Right cardiac atrium (tissue), 5 donors: Measurements from ENCODE around the gene UBAP1L. TPM values are rescaled to one million over a fixed set of nuclear protein-coding genes. Genes with fewer than 3 reads are reported as not detected.
"Not testable (repeated sequence)": the region's sequence is repeated elsewhere in the genome, so short reads cannot be mapped to it uniquely, and the experiment has no call there.

Source experiments
- ATAC-seq, 2 donors: fragments of 200-7000 bp; cut with Tn5 transposase; one replicate each; pipeline versions ENCODE4 v1.8.0 to v1.9.1; 2020; ENCODE audit warnings: moderate library complexity in 2 of 2, mild to moderate bottlenecking in 1 of 2
- DNase-seq, 3 donors: peaks; one replicate each; pipeline ENCODE4 v3.0.0-alpha.2; 2020
- H3K27ac ChIP-seq: one replicate; pipeline ENCODE4 v1.5.1; 2013; ENCODE audit warnings: mild to moderate bottlenecking, low read length, control low read depth, moderate library complexity
- H3K27me3 ChIP-seq: one replicate; pipeline ENCODE4 v1.6.1; 2013; ENCODE audit not compliant: control insufficient read depth, insufficient read depth
- H3K4me1 ChIP-seq: one replicate; pipeline ENCODE4 v1.6.1; 2013; ENCODE audit warnings: low read length; ENCODE audit not compliant: control insufficient read depth, insufficient read depth
- H3K4me3 ChIP-seq: one replicate; pipeline ENCODE4 v1.5.1; 2013; ENCODE audit warnings: low read length, control low read depth
- H3K9me3 ChIP-seq: one replicate; pipeline ENCODE4 v1.6.1; 2013; ENCODE audit warnings: low read length; ENCODE audit not compliant: control insufficient read depth
- WGBS: extraction: QIAGEN DNeasy Blood & Tissue Kit; methylation state at CpG from one replicate; pipeline ENCODE4 v1.1.7; 2013; 5-methylcytosine and 5-hydroxymethylcytosine counted together
- intact Hi-C, 4 donors: fragments of 100-400 bp; cut with DNase I; formaldehyde crosslinking; loops; one replicate each; pipeline versions ENCODE4 v1.11.0 to v1.14.0; 2022 to 2023
- polyA plus RNA-seq: library from polyadenylated mRNA; stranded (reverse); fragments of 200-250 nt; gene quantifications from one replicate; pipeline ENCODE4 v1.2.3, GENCODE V29; 2013
- total RNA-seq, 4 donors: library from RNA; stranded (reverse); fragmentation: NEBNext Ultra II Directional; extraction: Animal tissue kit (Norgen Biotek cat#: 25700); gene quantifications; one replicate each; pipeline ENCODE4 v1.2.1, GENCODE V29; 2021
- donor health status: healthy with polysubstance abuse.
- donor health status: DM: no; HTN: yes; CAD: no.
- donor health status: DM: no; HTN: no; CAD: no.
- donor health status: DM: no; HTN: yes; CAD: no; lungs with severe emphysema.
- donor health status: DM: yes; HTN: yes; CAD: no.

The UBAP1L gene
- total and polyA plus RNA-seq, 5 donors = 1.4 to 2.5 (median 1.7) TPM

- intact Hi-C loops = loop anchor here in 1 of 4 donors (2.0 kb wide), 1 partner anchor 45 kb away; no protein-coding TSS in a partner anchor
- H3K27ac ChIP-seq = peak overlapping the region; percentile 83
Measured at GRCh38 chr15:65055201-65055870, 59.7 kb downstream of the UBAP1L start.

GRCh38 chr15:65054333-65055200 is 60.4 kb downstream of the UBAP1L start:
- Histone ChIP-seq H3K9me3 (no peaks in the 10 kb centered on the region), H3K4me3 (no peak overlapping the region), H3K27ac (peak overlapping the region; percentile 83), H3K4me1 (peaks cover 21% of the 10 kb centered on the region), H3K27me3 (no peaks in the 10 kb centered on the region)
- ATAC-seq = peak; percentile 75 to 78
- DNase-seq = peak; percentile 77 to 90 (median 90)
- intact Hi-C loops = loop anchor here (2.0 to 5.0 kb wide), 3 partner anchors 33 to 46 kb away; no protein-coding TSS in a partner anchor
- 66% methylated on average over 26 of the region's 26 CpGs for WGBS

More at GRCh38 chr15:65055201-65055870, 59.7 kb downstream of the UBAP1L start:
- H3K4me3 ChIP-seq = no peak overlapping the region
- ATAC-seq (peak; percentile 61 to 71), DNase-seq (peak in 2 of 3 donors; percentile 68 to 77)
- H3K9me3 ChIP-seq = no peaks in the 10 kb centered on the region
- 36% methylated on average over 6 of the region's 6 CpGs for WGBS
- H3K4me1 ChIP-seq = peaks cover 20% of the 10 kb centered on the region
- no peaks in the 10 kb centered on the region for H3K27me3 ChIP-seq

DNA sequence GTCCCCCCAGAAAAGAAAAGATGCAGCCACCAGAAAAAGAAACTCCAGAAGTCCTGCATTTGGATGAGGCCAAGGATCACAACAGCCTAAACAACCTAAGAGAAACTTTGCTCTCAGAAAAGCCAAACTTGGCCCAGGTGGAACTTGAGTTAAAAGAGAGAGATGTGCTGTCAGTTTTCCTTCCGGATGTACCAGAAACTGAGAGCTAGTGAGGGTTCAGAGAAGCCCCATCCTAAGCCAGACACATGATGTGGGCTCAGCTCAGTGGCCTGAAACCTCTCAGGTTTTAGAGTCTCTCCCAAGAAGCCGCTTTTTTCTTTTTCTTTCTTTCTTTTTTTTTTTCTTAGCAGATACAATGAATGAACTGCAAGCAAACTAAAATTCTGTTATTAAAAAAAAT is 62.0 kb downstream of the UBAP1L start:
- Histone ChIP-seq H3K4me3 (no peak overlapping the region), H3K4me1 (peaks cover 18% of the 10 kb centered on the region), H3K27ac (no peak overlapping the region), H3K27me3 (no peaks in the 10 kb centered on the region), H3K9me3 (no peaks in the 10 kb centered on the region)
- DNase-seq (no peak), ATAC-seq (no peak)
- intact Hi-C loops = loop anchor here in 3 of 4 donors (5.0 kb wide), 2 partner anchors 34 to 44 kb away; no protein-coding TSS in a partner anchor
- WGBS = 79% methylated on average over 2 of the region's 2 CpGs

- ATAC-seq = no peak
- DNase-seq = no peak
- Histone ChIP-seq H3K27ac (no peak overlapping the region), H3K4me1 (peaks cover 18% of the 10 kb centered on the region), H3K4me3 (no peak overlapping the region), H3K9me3 (no peaks in the 10 kb centered on the region), H3K27me3 (no peaks in the 10 kb centered on the region)
- 65% methylated on average over 2 of the region's 2 CpGs for WGBS
- intact Hi-C loops = loop anchor here in 3 of 4 donors (5.0 kb wide), 2 partner anchors 36 to 46 kb away; no protein-coding TSS in a partner anchor
Measured at GRCh38 chr15:65051266-65051665, 63.7 kb downstream of the UBAP1L start.

- intact Hi-C loops = loop anchor here in 3 of 4 donors (5.0 kb wide), 2 partner anchors 37 to 47 kb away; no protein-coding TSS in a partner anchor
- Histone ChIP-seq H3K27me3 (no peaks in the 10 kb centered on the region), H3K4me3 (no peak overlapping the region), H3K9me3 (no peaks in the 10 kb centered on the region), H3K4me1 (peaks cover 13% of the 10 kb centered on the region), H3K27ac (no peak overlapping the region)
- WGBS = 47% methylated on average over 4 of the region's 4 CpGs
- DNase-seq = no peak
- ATAC-seq = no peak
Measured at GRCh38 chr15:65050270-65050669, 64.7 kb downstream of the UBAP1L start.

DNA sequence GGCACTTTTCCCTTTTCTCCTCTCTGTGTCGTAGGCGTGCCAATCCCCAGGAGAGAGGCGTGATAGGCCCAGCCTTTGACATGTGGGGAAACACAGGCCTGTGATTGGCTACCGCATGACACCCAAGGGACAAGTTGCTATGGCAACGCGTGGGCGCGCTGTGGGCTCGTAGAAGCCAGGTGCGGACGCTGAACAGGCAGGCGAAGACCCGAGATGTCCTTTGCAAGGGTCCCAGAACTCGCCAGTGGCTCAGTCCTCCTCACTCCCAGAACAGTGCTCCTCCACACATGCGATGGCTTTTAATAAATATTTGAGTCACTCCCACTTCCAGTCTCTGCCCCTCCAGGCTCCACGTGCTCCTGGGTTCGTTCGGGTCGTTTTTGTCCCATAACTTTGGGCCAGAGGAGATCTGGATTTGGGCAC is 65.6 kb downstream of the UBAP1L start:
- ATAC-seq = peak; percentile 93
- H3K4me1 ChIP-seq = peaks cover 5% of the 10 kb centered on the region

GRCh38 chr15:65048241-65048640 is 66.8 kb downstream of the UBAP1L start:
- ATAC-seq (no peak), DNase-seq (no peak)
- intact Hi-C loops = no loop called here
- 58% methylated on average over 2 of the region's 2 CpGs for WGBS
- Histone ChIP-seq H3K9me3 (no peaks in the 10 kb centered on the region), H3K4me3 (no peak overlapping the region), H3K27ac (no peak overlapping the region), H3K27me3 (no peaks in the 10 kb centered on the region), H3K4me1 (peaks cover 5% of the 10 kb centered on the region)

More for the DNA sequence above, 65.6 kb downstream of the UBAP1L start:
- 16% methylated on average over 19 of the region's 19 CpGs for WGBS
- H3K4me3 ChIP-seq = peak overlapping the region; percentile 21
- peak; percentile 90 to 97 (median 95) for DNase-seq
- H3K9me3 ChIP-seq = no peaks in the 10 kb centered on the region
- no peaks in the 10 kb centered on the region for H3K27me3 ChIP-seq
- intact Hi-C loops = no loop called here
- no peak overlapping the region for H3K27ac ChIP-seq

GRCh38 chr15:65044724-65045481 is 70.1 kb downstream of the UBAP1L start, which contains the start of gene SLC51B:
Gene SLC51B (plus strand): TSS chr15:65045387. CDS start chr15:65050005, 4,618 bp downstream.
- peak; percentile 75 to 84 for ATAC-seq
- WGBS = 71% methylated on average over 7 of the region's 7 CpGs
- intact Hi-C loops = no loop called here

DNA sequence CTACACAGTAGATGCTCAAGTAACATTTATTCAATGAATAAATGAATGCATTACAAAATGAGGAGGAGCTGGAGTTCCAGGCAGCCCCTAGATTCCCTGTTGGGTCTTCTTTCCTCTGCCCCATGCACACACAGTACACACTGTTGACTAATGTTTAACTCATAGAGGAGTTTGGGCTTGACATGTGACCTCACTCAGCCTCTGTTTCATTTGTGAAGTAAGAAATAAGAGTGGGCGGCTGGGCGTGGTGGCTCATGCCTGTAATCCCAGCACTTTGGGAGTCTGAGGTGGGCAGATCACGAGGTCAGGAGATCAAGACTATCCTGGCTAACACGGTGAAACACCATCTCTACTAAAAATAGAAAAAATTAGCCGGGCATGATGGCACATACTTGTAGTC is 70.8 kb downstream of the UBAP1L start:
- H3K27me3 ChIP-seq, H3K27ac ChIP-seq, H3K9me3 ChIP-seq, intact Hi-C loops, H3K4me3 ChIP-seq, H3K4me1 ChIP-seq, DNase-seq: not testable (repeated sequence)
- ATAC-seq = peak in 1 of 2 donors; percentile 29
- 75% methylated on average over 5 of the region's 5 CpGs for WGBS

More at GRCh38 chr15:65044724-65045481, 70.1 kb downstream of the UBAP1L start, which contains the start of gene SLC51B:
- Histone ChIP-seq H3K27me3 (no peaks in the 10 kb centered on the region), H3K27ac (no peak within 1 kb of the TSS), H3K4me1 (peaks cover 5% of the 10 kb centered on the region), H3K4me3 (no peak within 1 kb of the TSS), H3K9me3 (no peaks in the 10 kb centered on the region)
- DNase-seq = peak; percentile 78 to 82 (median 81)

GRCh38 chr15:65042776-65043327 is 72.1 kb downstream of the UBAP1L start:
- Histone ChIP-seq H3K27me3 (no peaks in the 10 kb centered on the region), H3K4me1 (no peaks in the 10 kb centered on the region), H3K4me3 (no peak overlapping the region), H3K27ac (no peak overlapping the region), H3K9me3 (no peaks in the 10 kb centered on the region)
- WGBS = 54% methylated on average over 4 of the region's 4 CpGs
- no peak for DNase-seq
- ATAC-seq = no peak
- intact Hi-C loops = no loop called here
